IPS-NIHi11 (cell line): ENCODE measurements around the gene DYRK2.

Experiments used
- DNase-seq: peaks from one replicate; pipeline ENCODE4 v3.0.0; 2012; ENCODE audit warnings: mixed read lengths, low spot score

DYRK2 gene

DNA sequence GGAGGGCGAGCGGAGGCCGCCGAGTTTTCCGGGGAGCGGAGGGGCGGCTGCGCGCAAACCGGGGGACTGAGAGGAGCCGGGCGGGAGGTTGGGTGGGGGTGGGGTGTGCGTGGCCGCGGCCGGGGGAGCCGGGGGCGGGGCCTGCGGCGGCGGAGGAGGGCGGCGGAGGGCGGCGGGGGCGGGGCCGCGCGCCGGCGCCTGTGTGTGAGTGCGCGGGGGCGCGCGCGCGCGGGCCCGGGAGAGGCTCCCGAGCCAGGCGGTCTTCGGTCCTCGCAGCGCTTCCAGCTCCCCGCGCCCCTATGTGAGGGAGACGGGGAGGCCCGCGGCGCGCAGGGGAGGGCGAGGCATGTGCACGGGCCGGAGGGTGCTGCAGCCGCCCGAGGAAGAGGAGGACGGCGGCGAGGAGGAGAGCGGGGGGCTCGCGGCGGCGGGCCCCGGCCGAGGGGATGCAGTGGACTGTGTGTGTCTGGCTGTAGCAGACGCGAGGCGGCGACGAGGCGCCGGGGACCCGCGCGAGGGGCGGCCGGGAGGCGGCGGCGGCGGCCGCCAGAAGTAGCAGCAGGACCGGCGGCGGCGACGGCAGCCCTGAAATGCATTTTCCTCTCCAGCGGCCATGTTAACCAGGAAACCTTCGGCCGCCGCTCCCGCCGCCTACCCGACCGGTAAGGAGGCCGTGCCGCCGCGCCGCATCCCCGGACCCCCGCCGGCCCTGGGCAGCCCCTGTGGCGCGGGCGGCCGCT, at the start of gene DYRK2:
DYRK2 (plus strand) TSS at position 225 of the 740 bp plus-strand sequence; CDS start at position 614, 389 bp downstream.
- peak; percentile 92 for DNase-seq

DNA sequence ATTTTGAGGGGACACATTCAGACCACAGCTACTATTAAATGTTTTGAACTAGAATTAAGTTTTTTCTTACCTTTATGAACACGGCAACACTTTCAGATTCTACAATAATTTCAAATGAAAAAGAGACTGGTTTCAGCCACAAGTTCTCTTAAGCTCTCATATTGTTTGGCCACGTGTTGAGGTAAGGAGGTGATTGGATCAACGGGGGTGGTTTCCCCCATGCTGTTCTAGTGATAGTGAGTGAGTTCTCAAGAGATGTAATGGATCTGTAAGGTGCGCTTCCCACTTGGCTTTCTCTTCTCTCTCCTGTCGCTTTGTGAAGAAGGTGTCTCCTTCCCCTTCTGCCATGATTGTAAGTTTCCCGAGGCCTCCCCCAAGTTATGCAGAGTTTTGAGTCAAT, 48.9 kb upstream of the DYRK2 start:
- no peak for DNase-seq

DNA sequence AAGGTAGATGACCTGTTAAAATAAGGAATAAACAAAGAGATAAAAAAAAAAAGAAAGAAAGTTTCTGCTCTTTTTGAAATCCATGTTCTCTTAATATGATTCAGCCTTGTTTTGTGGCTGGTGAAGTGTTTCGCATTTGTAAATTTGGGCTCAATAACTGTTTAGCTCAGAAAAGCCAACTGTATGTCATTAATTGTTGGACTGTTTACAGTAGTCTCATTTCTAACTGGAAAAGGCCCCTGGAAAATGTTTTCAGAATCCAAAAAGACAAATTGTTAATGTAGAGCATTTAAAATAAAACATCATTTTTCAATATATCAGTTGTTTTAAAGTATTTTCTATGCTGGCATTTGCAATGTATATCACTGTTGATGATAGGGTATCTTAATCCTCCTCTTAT, 47.4 kb upstream of the DYRK2 start:
- no peak for DNase-seq

DNA sequence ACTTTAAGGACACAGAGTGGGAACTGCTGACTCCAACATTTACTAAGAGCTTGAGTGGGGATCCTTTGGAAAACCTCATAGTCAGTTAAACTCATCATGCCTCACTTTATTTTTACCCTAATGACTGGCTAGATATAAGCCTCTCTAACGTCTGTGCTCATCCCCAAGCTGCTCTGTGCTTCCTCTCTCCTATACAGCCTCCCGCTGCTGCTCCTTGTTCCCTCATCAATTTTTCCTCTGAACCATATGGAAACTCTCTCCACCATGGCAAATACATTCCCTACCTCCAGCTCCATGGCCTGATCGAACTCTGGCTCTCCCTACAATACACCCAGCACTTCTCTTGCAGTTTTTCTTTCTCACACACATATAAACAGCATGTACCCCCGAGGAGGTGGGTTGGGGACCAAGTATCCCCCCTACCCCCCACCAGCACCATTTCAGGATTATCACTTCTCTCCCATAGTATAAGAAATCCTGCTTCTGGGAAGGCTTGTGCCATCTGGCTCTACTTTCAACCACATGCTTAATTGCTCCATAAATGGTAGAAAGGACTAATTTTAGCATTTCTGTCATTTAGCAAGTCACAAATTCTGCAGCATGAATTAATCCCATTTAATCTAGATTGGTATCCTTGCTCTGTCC, 39.2 kb upstream of the DYRK2 start:
- no peak for DNase-seq

DNA sequence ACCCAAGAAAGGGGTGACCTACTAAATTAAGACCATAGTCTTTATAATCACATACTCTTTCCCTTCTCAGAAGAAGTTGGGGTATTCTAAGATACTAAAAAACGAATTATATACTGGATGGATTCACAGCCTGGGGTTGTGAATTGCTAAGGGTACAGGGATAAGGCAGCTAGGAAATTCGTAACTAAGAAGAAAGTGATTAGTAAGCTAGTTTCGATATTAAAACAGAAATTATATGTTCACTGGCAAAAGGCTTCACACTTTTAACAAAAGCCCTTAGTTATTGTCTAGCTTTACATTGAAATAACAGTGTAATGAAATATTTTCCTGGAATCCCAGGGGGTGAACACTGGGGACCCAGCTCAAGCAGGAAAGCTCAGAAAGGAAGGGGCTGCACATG, 35.5 kb upstream of the DYRK2 start:
- DNase-seq: no peak

DNA sequence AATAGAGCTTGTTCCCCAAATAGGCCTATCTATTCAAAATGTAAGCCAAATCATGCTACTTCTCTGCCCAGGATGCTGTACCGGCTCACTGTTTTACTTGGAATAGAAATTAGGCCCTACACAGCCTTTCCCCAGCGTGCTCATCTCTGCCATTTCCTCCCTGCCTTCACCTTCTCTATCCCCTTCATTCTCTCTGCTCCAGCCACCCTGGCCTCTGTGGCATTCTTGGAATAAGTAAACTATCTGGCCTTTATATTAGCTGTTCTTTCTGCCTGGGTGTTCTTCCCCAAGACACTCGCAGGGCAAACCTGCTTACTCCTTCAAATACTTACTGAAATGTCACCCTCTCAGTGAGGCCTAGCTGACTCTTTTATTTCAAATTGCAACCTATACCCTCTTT, 30.9 kb upstream of the DYRK2 start:
- no peak for DNase-seq

DNA sequence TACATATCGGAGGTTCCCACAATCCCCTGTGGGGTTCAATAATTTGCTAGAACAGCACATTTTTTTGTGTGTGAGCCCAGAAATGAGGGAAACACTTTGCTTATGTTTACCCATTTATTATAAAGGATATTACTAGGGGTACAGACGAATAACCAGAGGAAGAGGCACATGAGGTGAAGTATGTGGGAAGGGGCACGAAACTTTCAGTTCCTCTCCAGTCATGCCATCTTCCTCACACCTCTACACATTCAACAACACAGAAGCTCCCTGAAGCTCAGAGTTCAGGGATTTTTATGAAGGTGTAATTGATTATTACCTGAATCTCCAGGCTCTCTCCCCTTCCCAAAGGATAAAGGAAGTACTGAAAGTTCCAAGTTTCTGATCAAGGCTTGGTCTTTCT, 30.2 kb upstream of the DYRK2 start:
- DNase-seq: no peak

DNA sequence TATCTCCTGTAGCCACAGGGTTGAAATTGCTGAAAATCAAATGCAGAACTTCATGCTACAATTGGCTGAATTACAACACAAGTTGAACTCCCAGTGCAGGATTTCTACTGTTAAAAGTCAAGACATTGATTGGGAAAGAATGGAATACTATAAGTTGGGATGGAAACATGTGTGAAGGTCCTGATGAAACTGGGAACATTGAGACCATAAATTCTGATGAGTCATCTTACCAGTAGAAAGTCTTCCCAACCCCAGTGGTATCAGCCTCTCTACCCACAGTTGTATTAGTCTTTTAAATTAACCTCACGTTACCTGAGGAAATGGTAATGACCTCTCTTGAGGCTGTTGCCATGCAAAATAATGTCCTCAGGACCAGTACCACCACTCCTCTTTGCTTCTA, 27.4 kb upstream of the DYRK2 start:
- no peak for DNase-seq

DNA sequence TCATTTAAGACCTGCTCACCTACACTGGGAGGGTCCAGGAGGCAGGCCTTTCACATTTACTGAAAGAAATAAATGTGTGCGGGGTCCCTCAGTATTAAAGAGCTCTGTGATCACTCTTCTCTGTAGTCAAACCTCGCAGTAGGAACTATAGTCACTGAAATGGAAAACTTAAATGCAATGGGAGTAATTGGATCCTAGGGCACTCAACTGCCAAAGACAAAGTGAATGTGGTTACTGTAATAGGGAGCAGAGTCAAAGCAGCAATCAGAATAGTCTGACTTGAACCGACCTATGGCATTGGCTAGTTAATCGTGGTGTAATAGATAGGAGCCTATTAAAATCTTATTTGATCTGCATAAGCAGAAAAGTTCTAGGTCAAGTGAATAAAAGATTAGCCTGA, 26.6 kb upstream of the DYRK2 start:
- DNase-seq: no peak

DNA sequence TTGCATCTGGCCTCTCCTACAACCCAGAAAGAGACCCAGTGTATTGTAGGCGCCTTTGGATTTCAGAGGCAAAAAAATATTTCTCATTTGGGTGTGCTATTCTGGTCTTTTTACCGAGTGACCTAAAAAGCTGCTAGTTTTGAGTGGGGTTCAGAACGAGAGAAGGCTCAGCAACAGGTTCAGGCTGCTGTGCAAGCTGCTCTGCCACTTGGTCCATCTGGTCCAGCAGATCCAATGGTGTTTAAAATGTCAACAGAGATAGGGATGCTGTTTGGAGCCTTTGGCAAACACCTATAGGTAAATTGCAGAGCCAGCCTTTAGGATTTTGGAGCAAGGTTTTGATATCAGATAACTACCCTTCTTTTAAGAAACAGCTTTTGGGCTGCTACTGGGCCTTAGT, 25.3 kb upstream of the DYRK2 start:
- DNase-seq: no peak

DNA sequence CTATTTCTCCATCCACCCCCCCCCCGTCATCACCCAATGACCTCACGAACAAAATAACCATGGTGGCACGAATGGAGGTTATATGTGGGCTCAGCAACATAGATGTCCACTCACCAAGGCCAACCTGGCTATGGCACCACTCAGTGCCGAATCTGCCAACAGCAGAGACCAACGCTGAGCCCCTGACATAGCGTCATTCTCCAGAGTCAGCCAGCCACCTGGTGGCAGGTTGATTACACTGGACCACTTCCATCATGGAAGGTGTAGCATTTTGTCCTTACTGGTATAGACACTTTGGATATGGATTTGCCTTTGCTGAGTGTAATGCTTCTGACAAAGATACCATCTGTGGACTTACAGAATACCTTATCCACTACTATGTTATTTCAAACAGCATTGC, 24.2 kb upstream of the DYRK2 start:
- no peak for DNase-seq

DNA sequence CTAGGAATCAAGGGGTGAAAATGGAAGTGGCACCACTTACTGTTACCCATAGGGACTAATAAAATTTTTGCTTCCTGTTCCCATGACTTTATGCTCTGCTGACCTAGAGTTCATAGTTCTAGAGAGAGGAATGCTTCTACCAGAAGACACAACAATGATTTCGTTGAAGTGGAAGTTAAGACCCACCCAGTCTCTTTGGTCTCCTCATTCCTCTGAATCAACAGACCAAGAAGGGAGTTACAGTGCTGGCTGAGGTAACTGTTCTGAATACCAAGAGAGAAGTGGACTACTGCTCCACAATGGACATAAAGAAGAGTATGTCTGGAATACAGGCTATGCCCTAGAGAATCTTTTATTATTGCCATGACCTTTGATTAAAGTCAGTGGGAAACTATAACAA, 23.5 kb upstream of the DYRK2 start:
- DNase-seq: peak; percentile 40

DNA sequence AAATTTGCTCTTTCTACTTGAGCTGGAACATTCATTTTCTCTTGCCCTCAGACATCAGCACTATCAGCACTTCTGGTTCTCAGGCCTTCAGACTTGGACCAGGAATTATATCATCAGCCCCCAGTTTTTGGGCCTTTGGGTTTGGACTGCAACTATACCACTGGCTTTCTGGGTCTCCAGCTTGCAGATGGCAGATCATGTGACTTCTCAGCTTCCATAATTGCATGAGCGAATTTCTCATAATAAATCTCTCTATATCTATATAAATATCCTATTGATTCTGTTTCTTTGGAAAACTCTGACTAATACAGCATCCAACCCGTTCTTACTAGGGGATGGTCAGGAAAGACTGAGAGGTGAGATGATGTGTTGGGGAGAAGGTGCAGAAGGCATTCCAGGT, 22.4 kb upstream of the DYRK2 start:
- DNase-seq: no peak

DNA sequence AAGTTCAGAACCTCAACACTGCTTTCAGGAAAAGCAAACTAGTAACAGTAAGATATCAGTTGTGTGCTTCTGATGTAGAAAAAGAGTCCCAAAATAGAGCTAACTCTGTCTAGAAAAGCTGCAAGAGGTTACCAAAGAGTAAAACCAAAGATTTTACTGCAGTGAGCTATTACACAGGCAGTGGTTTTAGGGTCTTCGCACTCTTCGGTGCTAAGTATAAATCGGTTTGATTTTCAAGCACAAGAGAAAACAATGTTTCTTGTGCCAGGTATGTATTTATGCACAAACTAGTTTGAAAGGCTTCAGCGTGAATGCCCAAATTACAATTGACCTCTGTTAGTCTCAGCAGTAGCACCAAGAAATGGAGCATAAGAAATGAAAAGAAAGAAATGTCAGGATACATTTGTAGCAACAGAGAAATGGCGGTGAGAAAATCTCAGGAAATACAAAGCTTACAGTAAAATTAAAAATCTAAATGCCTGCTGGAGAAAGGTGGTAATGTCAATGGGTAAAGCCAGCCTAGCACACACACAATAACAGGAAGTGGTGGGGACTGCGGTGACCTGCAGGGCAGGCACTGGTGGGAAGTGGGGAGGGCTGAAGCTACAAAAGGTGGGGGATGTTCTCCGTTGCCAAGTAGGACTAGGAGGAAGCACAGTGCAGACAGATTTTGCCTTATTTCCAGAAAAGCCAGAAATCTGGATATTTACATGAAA, 18.0 kb upstream of the DYRK2 start:
- DNase-seq: peak; percentile 76

DNA sequence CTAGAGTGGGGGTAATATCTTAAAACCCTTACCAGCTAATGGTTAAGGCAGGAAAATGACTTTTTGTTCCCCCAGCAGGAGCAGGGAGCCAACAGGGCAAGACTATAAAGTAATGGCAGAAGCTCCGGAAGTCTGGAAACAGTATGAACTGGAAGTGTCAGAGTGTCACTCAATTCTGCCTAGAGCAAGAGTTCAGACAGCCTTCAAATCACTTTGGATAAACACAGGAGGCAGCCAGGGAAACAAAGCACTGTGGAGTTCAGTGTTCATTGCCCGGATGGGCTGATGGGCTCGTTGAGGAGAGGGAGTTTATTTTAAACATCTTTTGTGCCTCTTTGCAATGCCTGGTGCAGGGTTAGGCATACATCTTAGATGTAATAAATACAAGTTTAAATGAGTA, 16.5 kb upstream of the DYRK2 start:
- no peak for DNase-seq

DNA sequence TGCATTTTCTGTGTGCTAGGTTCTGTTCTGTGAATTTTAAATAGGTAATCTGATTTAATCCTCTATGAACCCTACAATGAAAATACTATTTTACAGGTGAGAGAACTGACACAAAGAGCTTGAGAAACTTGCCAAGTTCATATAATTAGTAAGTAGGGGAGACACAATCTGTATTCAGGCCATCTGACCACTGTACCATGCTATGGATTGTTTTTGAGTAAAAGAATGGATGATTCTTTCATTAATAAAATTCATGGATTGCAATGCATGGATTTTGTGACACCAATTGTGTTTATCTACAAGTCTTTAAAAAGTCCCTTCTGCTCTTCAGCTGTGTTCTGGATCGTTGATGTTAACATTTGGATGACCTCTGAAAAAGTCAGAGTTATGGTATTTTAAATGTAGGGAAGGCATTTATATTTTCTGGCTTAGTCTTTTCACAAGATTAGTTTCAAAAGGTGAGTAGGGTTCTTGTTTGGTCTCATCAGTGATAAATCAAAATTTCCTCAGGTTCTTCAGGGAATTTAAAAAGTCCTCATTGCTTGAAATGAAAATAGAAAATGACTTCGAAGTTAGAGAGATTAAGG, 15.4 kb upstream of the DYRK2 start:
- DNase-seq: no peak

DNA sequence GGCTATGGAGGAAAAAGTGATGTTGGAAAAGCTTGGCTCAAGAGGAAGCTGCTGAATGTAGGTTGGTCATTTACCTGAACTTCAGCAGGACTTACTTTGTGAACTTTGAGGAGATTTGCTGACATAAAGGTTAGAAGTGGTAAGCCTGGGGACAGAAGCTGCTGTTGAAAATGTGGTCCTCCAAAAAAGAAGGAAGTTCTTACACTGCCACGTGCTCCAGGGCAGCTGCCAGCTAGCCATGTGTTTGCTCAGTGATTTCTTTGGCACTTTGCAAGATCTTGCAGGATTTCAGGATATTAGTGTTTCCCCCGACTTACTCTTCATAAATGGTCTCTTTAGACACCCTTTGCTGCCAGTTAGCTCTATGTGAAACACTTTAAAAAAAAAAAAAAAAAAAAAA, 14.8 kb upstream of the DYRK2 start:
- DNase-seq: no peak

DNA sequence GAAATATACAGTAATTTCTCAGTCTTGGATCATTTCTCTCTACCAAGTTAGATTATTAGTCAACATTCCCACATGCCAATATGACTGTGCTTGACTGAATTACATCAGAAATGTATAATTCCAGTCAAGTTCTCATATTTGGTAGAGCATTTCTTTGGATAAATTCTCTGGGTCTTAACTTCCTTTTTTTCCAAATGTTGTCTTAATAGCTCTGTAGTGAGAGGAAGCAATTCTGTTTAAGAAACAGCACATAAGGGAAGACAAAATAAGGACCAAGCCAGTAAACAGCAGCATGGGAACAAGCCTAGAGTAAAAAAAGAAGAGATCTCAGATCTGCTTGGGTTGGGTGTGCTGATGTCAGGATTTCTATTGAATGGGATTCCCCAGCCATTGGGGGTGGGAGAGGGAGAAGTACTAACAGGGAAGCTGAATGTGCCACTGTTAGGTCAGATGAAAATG, 14.2 kb upstream of the DYRK2 start:
- DNase-seq: no peak

DNA sequence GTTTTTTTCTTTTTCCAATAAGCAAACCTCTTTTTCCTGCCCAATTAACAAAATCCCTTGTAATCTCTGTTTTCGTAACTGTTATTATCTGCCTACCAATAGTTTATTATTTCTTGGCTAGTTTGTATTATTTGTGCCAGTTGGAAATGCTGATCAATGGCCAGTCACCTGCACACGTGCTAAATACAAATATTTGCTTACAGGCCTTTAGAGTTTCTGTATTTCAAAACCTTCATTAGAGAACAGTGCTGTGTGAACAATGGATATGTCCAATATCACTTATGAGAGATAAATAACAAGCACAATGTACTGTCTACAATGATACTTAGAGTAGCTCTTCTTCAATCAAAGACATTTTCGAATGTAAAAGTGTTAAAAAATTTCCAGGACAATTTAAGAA, 10.8 kb upstream of the DYRK2 start:
- no peak for DNase-seq

DNA sequence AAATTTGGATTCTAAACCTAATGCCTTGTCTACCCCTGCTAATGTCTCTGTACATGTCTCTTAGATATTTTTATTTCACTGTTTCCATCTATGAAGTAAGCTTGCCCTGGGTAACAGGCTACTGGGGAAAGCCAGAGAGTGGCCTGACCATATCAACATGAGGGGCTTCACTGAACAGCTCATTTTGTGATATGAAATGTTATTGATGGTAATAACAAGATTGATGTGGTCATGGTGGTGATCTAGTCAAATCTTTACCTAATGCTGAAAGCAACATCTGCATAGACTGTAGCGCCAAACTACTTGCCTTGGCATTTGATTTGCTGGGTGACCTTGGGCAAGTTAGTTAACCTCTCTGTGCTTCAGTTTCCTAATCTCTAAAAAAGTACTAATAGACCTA, 9.9 kb upstream of the DYRK2 start:
- DNase-seq: no peak

DNA sequence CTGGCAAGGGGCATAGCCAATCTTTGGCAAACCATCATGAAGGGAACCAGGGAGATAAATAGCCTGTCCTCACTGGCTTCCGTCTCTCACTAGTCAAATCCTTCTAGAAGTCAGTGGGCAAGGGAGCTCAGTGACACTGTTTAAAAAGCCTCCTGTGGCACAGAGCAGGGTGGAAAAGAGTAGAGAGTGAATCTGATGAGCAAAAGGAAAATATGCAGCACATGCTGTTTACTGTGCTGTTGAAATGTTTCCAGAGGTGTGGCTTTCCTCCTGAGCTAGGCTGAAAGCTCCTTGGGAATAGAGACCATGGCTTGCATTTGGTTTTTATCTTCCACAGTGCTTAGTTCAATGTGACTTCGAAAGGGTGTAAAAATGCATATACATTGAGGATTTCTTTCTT, 7.7 kb upstream of the DYRK2 start:
- DNase-seq: no peak

DNA sequence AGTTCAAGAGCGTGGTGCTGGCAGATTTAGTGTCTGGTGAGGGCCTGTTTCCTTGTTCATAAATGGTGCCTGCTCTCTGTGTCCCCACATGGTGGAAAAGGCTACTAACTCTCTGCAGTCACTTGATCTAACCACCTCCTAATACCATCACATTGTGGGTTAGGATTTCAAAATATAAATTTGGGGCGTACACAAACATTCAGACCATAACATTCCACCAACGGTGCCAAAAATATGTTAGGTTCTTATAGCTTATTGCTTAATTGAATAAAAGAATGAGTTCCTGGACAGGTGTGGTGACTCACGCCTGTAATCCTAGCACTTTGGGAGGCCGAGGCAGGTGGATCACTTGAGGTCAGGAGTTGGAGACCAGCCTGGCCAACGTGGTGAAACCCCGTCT, 3.4 kb upstream of the DYRK2 start:
- no peak for DNase-seq

DNA sequence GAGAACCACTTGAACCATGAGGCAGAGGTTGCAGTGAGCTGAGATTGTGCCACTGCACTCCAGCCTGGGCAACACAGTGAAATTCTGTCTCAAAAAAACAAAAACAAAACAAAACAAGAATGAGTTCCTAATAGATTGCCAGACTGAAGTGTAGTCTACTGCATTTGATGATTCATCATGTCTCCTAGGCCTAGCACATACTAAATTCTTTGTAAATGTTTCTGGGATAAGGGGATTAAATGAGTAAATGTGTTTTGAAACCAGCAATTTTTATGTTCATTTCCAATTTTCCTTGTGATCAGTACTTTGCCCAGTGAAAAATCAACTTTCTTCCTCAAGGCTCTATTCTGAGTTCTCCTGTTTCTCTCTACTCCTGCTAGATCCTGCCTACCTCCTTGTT, 2.9 kb upstream of the DYRK2 start:
- no peak for DNase-seq
